ENCODE results near the gene HHAT.
"Not testable (repeated sequence)": the region's sequence is repeated elsewhere in the genome, so short reads cannot be mapped to it uniquely, and the experiment has no call there.

The HHAT gene

GRCh38 chr1:210354305-210354704 is 25.6 kb downstream of the HHAT start:
- not testable (repeated sequence) for H3K23ac ChIP-seq (ENCODE audit: low read length in 2 of 2); H2BK5ac ChIP-seq (ENCODE audit: low read depth, low read length, poor library complexity, severe bottlenecking); H2BK12ac ChIP-seq (ENCODE audit: low read length in 2 of 2); H4K91ac ChIP-seq (ENCODE audit: low read length); H3K4me2 ChIP-seq (ENCODE audit: low read length, poor library complexity, severe bottlenecking); H3K27ac ChIP-seq (ENCODE audit: low read length, poor library complexity, severe bottlenecking); H3K9me3 ChIP-seq (ENCODE audit: control insufficient read depth, low read length); H2AFZ ChIP-seq (ENCODE audit: low read depth, low read length); H3K18ac ChIP-seq (ENCODE audit: low read depth in 1 of 2, low read length in 2 of 2); H2BK120ac ChIP-seq (ENCODE audit: low read depth, low read length); H2AK5ac ChIP-seq (ENCODE audit: low read length, severe bottlenecking); H3K14ac ChIP-seq (ENCODE audit: low read length in 2 of 2); H4K8ac ChIP-seq (ENCODE audit: low read length); H3K4ac ChIP-seq (ENCODE audit: low read depth in 1 of 2, low read length in 2 of 2); H3K4me3 ChIP-seq (ENCODE audit: insufficient read depth in 1 of 2, low read depth in 1 of 2, low read length in 2 of 2); H3K9ac ChIP-seq (ENCODE audit: low read length); H3K27me3 ChIP-seq (ENCODE audit: control insufficient read depth in 1 of 2, insufficient read depth in 1 of 2, low read length in 2 of 2); H3K4me1 ChIP-seq (ENCODE audit: control insufficient read depth, insufficient read depth, low read depth, low read length); H3K79me1 ChIP-seq (replicated peaks; ENCODE audit: low read length, poor library complexity, severe bottlenecking); DNase-seq; H2BK15ac ChIP-seq (ENCODE audit: low read depth, poor library complexity, severe bottlenecking); H3K36me3 ChIP-seq (ENCODE audit: control insufficient read depth in 1 of 2, insufficient read depth in 2 of 2, low read depth in 1 of 2, low read length in 2 of 2)
- WGBS = 100% methylated on average over 2 of the region's 3 CpGs

GRCh38 chr1:210358626-210359025 is 29.9 kb downstream of the HHAT start:
- Histone ChIP-seq H2AFZ (ENCODE audit: low read depth, low read length) (no peak overlapping the region), H3K4me1 (ENCODE audit: control insufficient read depth, insufficient read depth, low read depth, low read length) (peaks cover 2% of the 10 kb centered on the region), H3K23ac (ENCODE audit: low read length in 2 of 2) (no peak overlapping the region), H2BK5ac (ENCODE audit: low read depth, low read length, poor library complexity, severe bottlenecking) (no peak overlapping the region), H2AK5ac (ENCODE audit: low read length, severe bottlenecking) (no peak overlapping the region), H3K14ac (ENCODE audit: low read length in 2 of 2) (no peak overlapping the region), H2BK15ac (ENCODE audit: low read depth, poor library complexity, severe bottlenecking) (no peak overlapping the region), H2BK120ac (ENCODE audit: low read depth, low read length) (no peak overlapping the region), H3K18ac (ENCODE audit: low read depth in 1 of 2, low read length in 2 of 2) (no peak overlapping the region), H3K9me3 (ENCODE audit: control insufficient read depth, low read length) (no peaks in the 10 kb centered on the region), H3K4ac (ENCODE audit: low read depth in 1 of 2, low read length in 2 of 2) (no peak overlapping the region), H3K27me3 (ENCODE audit: control insufficient read depth in 1 of 2, insufficient read depth in 1 of 2, low read length in 2 of 2) (no peaks in the 10 kb centered on the region), H3K4me2 (ENCODE audit: low read length, poor library complexity, severe bottlenecking) (no peak overlapping the region), H3K4me3 (ENCODE audit: insufficient read depth in 1 of 2, low read depth in 1 of 2, low read length in 2 of 2) (no peak overlapping the region), H3K9ac (ENCODE audit: low read length) (no peak overlapping the region), H3K79me1 (replicated peaks; ENCODE audit: low read length, poor library complexity, severe bottlenecking) (peaks cover 3% of the 10 kb centered on the region), H3K27ac (ENCODE audit: low read length, poor library complexity, severe bottlenecking) (no peak overlapping the region), H4K91ac (ENCODE audit: low read length) (no peak overlapping the region), H4K8ac (ENCODE audit: low read length) (no peak overlapping the region), H2BK12ac (ENCODE audit: low read length in 2 of 2) (no peak overlapping the region), H3K36me3 (ENCODE audit: control insufficient read depth in 1 of 2, insufficient read depth in 2 of 2, low read depth in 1 of 2, low read length in 2 of 2) (peaks cover 0 to 4% of the 10 kb centered on the region in 2 experiments)
- no peak for DNase-seq
- WGBS = 78% methylated on average over 1 of the region's 3 CpGs

- H3K4me3 ChIP-seq (ENCODE audit: insufficient read depth in 1 of 2, low read depth in 1 of 2, low read length in 2 of 2) = no peak overlapping the region
- H2BK120ac ChIP-seq (ENCODE audit: low read depth, low read length) = no peak overlapping the region
Measured at GRCh38 chr1:210359255-210359654, 30.6 kb downstream of the HHAT start.

GRCh38 chr1:210360852-210361477 is 32.3 kb downstream of the HHAT start:
- no peak overlapping the region for H3K27ac ChIP-seq (ENCODE audit: low read length, poor library complexity, severe bottlenecking)
- H3K18ac ChIP-seq (ENCODE audit: low read depth in 1 of 2, low read length in 2 of 2) = peak overlapping the region in 1 of 2 experiments; percentile 62
- H4K91ac ChIP-seq (ENCODE audit: low read length) = no peak overlapping the region
- no peak overlapping the region for H3K4me3 ChIP-seq (ENCODE audit: insufficient read depth in 1 of 2, low read depth in 1 of 2, low read length in 2 of 2)
- no peak overlapping the region for H3K4ac ChIP-seq (ENCODE audit: low read depth in 1 of 2, low read length in 2 of 2)
- peak overlapping the region; percentile 49 for H2BK120ac ChIP-seq (ENCODE audit: low read depth, low read length)
- H2AFZ ChIP-seq (ENCODE audit: low read depth, low read length) = no peak overlapping the region
- H3K9ac ChIP-seq (ENCODE audit: low read length) = no peak overlapping the region
- H3K27me3 ChIP-seq (ENCODE audit: control insufficient read depth in 1 of 2, insufficient read depth in 1 of 2, low read length in 2 of 2) = peaks cover 0 to 4% of the 10 kb centered on the region in 2 experiments
- no peak overlapping the region for H3K4me2 ChIP-seq (ENCODE audit: low read length, poor library complexity, severe bottlenecking)
- H2BK15ac ChIP-seq (ENCODE audit: low read depth, poor library complexity, severe bottlenecking) = no peak overlapping the region
- 54% methylated on average over 10 of the region's 10 CpGs for WGBS
- peaks cover 0 to 4% of the 10 kb centered on the region in 2 experiments for H3K36me3 ChIP-seq (ENCODE audit: control insufficient read depth in 1 of 2, insufficient read depth in 2 of 2, low read depth in 1 of 2, low read length in 2 of 2)
- H3K4me1 ChIP-seq (ENCODE audit: control insufficient read depth, insufficient read depth, low read depth, low read length) = peaks cover 6% of the 10 kb centered on the region
- no peak overlapping the region for H2AK5ac ChIP-seq (ENCODE audit: low read length, severe bottlenecking)
- H2BK5ac ChIP-seq (ENCODE audit: low read depth, low read length, poor library complexity, severe bottlenecking) = no peak overlapping the region
- no peaks in the 10 kb centered on the region for H3K9me3 ChIP-seq (ENCODE audit: control insufficient read depth, low read length)
- H4K8ac ChIP-seq (ENCODE audit: low read length) = no peak overlapping the region
- H2BK12ac ChIP-seq (ENCODE audit: low read length in 2 of 2) = peak overlapping the region in 1 of 2 experiments; percentile 7
- peak overlapping the region in 1 of 2 experiments; percentile 3 for H3K23ac ChIP-seq (ENCODE audit: low read length in 2 of 2)
- H3K14ac ChIP-seq (ENCODE audit: low read length in 2 of 2) = peak overlapping the region in 1 of 2 experiments; percentile 61
- peaks cover 3% of the 10 kb centered on the region for H3K79me1 ChIP-seq (replicated peaks; ENCODE audit: low read length, poor library complexity, severe bottlenecking)
- peak; percentile 60 for DNase-seq

More at GRCh38 chr1:210359255-210359654, 30.6 kb downstream of the HHAT start:
- Histone ChIP-seq H2BK12ac (ENCODE audit: low read length in 2 of 2) (no peak overlapping the region), H3K23ac (ENCODE audit: low read length in 2 of 2) (no peak overlapping the region), H3K4me2 (ENCODE audit: low read length, poor library complexity, severe bottlenecking) (no peak overlapping the region), H2AFZ (ENCODE audit: low read depth, low read length) (no peak overlapping the region), H2AK5ac (ENCODE audit: low read length, severe bottlenecking) (no peak overlapping the region), H3K4me1 (ENCODE audit: control insufficient read depth, insufficient read depth, low read depth, low read length) (peaks cover 2% of the 10 kb centered on the region), H3K9me3 (ENCODE audit: control insufficient read depth, low read length) (no peaks in the 10 kb centered on the region), H3K18ac (ENCODE audit: low read depth in 1 of 2, low read length in 2 of 2) (no peak overlapping the region), H4K91ac (ENCODE audit: low read length) (no peak overlapping the region), H3K14ac (ENCODE audit: low read length in 2 of 2) (no peak overlapping the region), H3K79me1 (replicated peaks; ENCODE audit: low read length, poor library complexity, severe bottlenecking) (peaks cover 3% of the 10 kb centered on the region), H4K8ac (ENCODE audit: low read length) (no peak overlapping the region), H2BK5ac (ENCODE audit: low read depth, low read length, poor library complexity, severe bottlenecking) (no peak overlapping the region), H3K4ac (ENCODE audit: low read depth in 1 of 2, low read length in 2 of 2) (no peak overlapping the region), H3K27me3 (ENCODE audit: control insufficient read depth in 1 of 2, insufficient read depth in 1 of 2, low read length in 2 of 2) (no peaks in the 10 kb centered on the region), H3K9ac (ENCODE audit: low read length) (no peak overlapping the region), H3K36me3 (ENCODE audit: control insufficient read depth in 1 of 2, insufficient read depth in 2 of 2, low read depth in 1 of 2, low read length in 2 of 2) (peaks cover 0 to 4% of the 10 kb centered on the region in 2 experiments), H3K27ac (ENCODE audit: low read length, poor library complexity, severe bottlenecking) (no peak overlapping the region), H2BK15ac (ENCODE audit: low read depth, poor library complexity, severe bottlenecking) (no peak overlapping the region)
- DNase-seq = no peak
- WGBS = 74% methylated on average over 3 of the region's 3 CpGs

Data from mesenchymal stem cell (in vitro differentiated cells and primary cell).